GOT3 (cell line): ENCODE results near the gene RPL36AL.

Source experiments
- DNase-seq: peaks from one replicate; lab custom pipeline; 2025; ENCODE audit warnings: mixed read lengths; lab: John Stamatoyannopoulos, UW

Gene RPL36AL

DNA sequence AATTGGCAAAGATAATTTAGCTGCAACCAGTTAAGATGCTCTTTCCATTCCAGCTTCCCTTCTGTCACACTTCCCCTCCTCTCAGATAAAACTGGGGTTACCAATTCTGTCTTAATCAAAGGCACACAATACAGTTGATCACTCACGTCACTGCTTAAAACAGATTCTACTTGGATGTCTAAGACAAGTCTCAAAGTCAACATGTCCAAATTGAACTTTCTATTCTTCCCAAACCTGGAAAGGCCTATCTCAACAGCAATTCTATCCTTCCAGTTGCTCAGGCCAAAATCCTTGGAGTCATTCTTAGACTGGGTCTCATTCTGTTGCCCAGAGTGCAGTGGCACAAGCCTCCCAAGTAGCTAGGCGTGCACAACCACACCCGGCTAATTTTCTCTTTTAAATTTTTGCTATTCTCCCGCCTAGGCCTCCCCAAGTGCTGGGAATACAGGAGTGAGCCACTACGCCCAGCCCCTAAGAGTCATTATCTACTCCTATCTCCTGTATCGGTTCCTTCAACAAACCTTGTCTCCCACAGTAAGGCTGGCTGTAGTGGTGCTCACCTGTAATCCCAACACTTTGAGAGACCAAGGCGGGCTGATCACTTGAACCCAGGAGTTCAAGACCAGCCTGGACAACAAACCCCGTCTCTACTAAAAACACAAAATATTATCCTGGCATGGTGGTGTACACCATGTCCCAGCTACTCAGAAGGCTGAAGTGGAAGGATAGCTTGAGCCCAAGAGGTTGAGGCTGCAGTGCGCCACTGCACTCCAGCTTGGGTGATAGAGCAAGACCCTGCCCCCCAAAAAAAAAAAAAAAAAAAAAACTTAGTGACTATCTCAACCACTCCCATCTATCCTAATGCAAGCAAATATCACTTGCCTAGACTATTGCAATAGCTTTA is 39.0 kb downstream of the RPL36AL start:
- DNase-seq = no peak

- DNase-seq = no peak
These were observed 40.6 kb downstream of the RPL36AL start for GRCh38 chr14:49579841-49580240.

GRCh38 chr14:49578141-49578540 is 42.3 kb downstream of the RPL36AL start:
- no peak for DNase-seq

- DNase-seq = no peak
These were observed 46.4 kb downstream of the RPL36AL start for GRCh38 chr14:49574038-49574437.

- DNase-seq = no peak
These were observed 51.1 kb downstream of the RPL36AL start for GRCh38 chr14:49569281-49569680.
